ENCODE results near the gene SLC6A18. TPM values are rescaled to one million over a fixed set of nuclear protein-coding genes. Genes with fewer than 3 reads are reported as not detected.

SLC6A18 gene
- polyA plus RNA-seq, 1 of the 3 experiments (the other 2 are of a cell fraction): not detected

DNA sequence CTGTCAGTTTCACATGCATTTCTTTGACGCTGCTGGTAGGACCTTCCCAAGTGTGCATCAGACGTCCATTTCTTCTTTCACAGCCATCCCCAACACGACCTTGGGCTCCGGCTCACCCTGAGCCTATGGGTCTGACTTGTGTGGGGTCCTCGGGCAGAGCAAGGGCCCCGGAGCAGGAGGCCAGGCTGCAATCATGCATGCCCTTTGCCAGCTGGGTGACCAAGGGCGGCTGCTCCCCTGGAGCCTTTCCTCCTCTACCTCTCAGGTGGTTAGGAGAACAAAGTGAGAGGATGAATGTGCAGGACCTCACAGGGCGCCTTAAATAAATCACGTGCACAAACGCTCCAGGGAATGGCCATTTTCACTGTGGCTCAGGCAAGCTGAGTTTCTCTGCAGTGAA is 36.5 kb downstream of the SLC6A18 start:
- H4K20me1 ChIP-seq (ENCODE audit: insufficient read depth): no peaks in the 10 kb centered on the region
- H3K9ac ChIP-seq: no peak overlapping the region
- no peak overlapping the region for H3K4me2 ChIP-seq
- no peaks in the 10 kb centered on the region for H3K4me1 ChIP-seq (ENCODE audit: control insufficient read depth in 1 of 2, insufficient read depth in 2 of 2, low read depth in 1 of 2, low read length in 1 of 2)
- ChIA-PET CTCF (no interaction called here), POLR2A (no interaction called here)
- H3K36me3 ChIP-seq (replicated peaks in 1 of 2; ENCODE audit: control insufficient read depth in 1 of 2, insufficient read depth in 2 of 2, low read length in 1 of 2): no peaks in the 10 kb centered on the region
- H3K9me3 ChIP-seq: no peaks in the 10 kb centered on the region; the same call in 1 of the 2 replicates
- TF ChIP-seq REST (IDR thresholded peaks at IDR 0.05; ENCODE audit: low read depth, low read length) (no peak), EZH2phosphoT487 (IDR thresholded peaks at IDR 0.05; ENCODE audit: borderline replicate concordance, low read depth) (no peak), RFX5 (IDR thresholded peaks at IDR 0.05; ENCODE audit: low read length) (no peak), FOXJ3 (CRISPR knock-in tag; IDR thresholded peaks at IDR 0.05) (no peak), CHD2 (IDR thresholded peaks at IDR 0.05; ENCODE audit: low read length, partially characterized antibody) (no peak), RCOR1 (IDR thresholded peaks at IDR 0.05; ENCODE audit: low read length) (no peak), POLR2AphosphoS5 (IDR thresholded peaks at IDR 0.05; ENCODE audit: low read depth, low read length) (no peak), USF1 (IDR thresholded peaks at IDR 0.05; ENCODE audit: borderline replicate concordance, low read depth) (no peak)
- TF ChIP-seq, protein P1, sequence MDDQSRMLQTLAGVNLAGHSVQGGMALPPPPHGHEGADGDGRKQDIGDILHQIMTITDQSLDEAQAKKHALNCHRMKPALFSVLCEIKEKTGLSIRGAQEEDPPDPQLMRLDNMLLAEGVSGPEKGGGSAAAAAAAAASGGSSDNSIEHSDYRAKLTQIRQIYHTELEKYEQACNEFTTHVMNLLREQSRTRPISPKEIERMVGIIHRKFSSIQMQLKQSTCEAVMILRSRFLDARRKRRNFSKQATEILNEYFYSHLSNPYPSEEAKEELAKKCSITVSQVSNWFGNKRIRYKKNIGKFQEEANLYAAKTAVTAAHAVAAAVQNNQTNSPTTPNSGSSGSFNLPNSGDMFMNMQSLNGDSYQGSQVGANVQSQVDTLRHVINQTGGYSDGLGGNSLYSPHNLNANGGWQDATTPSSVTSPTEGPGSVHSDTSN (IDR thresholded peaks at IDR 0.05): no peak
- no peak overlapping the region for H3K4me3 ChIP-seq (ENCODE audit: low read depth in 2 of 2, low read length in 1 of 2)
- WGBS (ENCODE audit: low lambda C conversion rate): 41% methylated on average over 9 of the region's 10 CpGs
- H2AFZ ChIP-seq (ENCODE audit: low read depth): no peak overlapping the region
- H3K9me2 ChIP-seq: no peaks in the 10 kb centered on the region
- no peaks in the 10 kb centered on the region; the same call in 1 of the 2 replicates for H3K27me3 ChIP-seq (ENCODE audit: insufficient read depth)
- H3K27ac ChIP-seq (ENCODE audit: low read depth in 2 of 2, low read length in 1 of 2): no peak overlapping the region
- no peaks in the 10 kb centered on the region for H3F3A ChIP-seq (replicated peaks; ENCODE audit: insufficient read depth)
- H3K79me2 ChIP-seq (ENCODE audit: insufficient read depth): no peaks in the 10 kb centered on the region
- no peak for DNase-seq

- H3K4me1 ChIP-seq (ENCODE audit: control insufficient read depth in 1 of 2, insufficient read depth in 2 of 2, low read depth in 1 of 2, low read length in 1 of 2): no peaks in the 10 kb centered on the region
- no peak overlapping the region for H3K4me3 ChIP-seq (ENCODE audit: low read depth in 2 of 2, low read length in 1 of 2)
- no peaks in the 10 kb centered on the region for H3K36me3 ChIP-seq (replicated peaks in 1 of 2; ENCODE audit: control insufficient read depth in 1 of 2, insufficient read depth in 2 of 2, low read length in 1 of 2)
- WGBS (ENCODE audit: low lambda C conversion rate): 50% methylated on average over 1 of the region's 1 CpG
- H3K27ac ChIP-seq (ENCODE audit: low read depth in 2 of 2, low read length in 1 of 2): no peak overlapping the region
- H3K4me2 ChIP-seq: no peak overlapping the region
- H3K9me3 ChIP-seq: no peaks in the 10 kb centered on the region; the same call in 1 of the 2 replicates
- DNase-seq: no peak
- no peaks in the 10 kb centered on the region for H3F3A ChIP-seq (replicated peaks; ENCODE audit: insufficient read depth)
- no peaks in the 10 kb centered on the region for H3K9me2 ChIP-seq
- H4K20me1 ChIP-seq (ENCODE audit: insufficient read depth): no peaks in the 10 kb centered on the region
- TF ChIP-seq RCOR1 (IDR thresholded peaks at IDR 0.05; ENCODE audit: low read length) (no peak), RFX5 (IDR thresholded peaks at IDR 0.05; ENCODE audit: low read length) (no peak), RXRA (IDR thresholded peaks at IDR 0.05; ENCODE audit: borderline replicate concordance, low read depth) (no peak), POLR2AphosphoS5 (IDR thresholded peaks at IDR 0.05; ENCODE audit: low read depth, low read length) (no peak)
- ChIA-PET POLR2A (no interaction called here), CTCF (no interaction called here)
- no peaks in the 10 kb centered on the region; the same call in 1 of the 2 replicates for H3K27me3 ChIP-seq (ENCODE audit: insufficient read depth)
- H2AFZ ChIP-seq (ENCODE audit: low read depth): no peak overlapping the region
- H3K9ac ChIP-seq: no peak overlapping the region
- H3K79me2 ChIP-seq (ENCODE audit: insufficient read depth): no peaks in the 10 kb centered on the region
Observed at GRCh38 chr5:1262381-1262780, 37.2 kb downstream of the SLC6A18 start.

Measured in SK-N-SH (cell line).